COLO668 (cell line): ENCODE results near the gene EDEM1.
"Not testable (repeated sequence)": the region's sequence is repeated elsewhere in the genome, so short reads cannot be mapped to it uniquely, and the experiment has no call there.

Experiments used
- DNase-seq: peaks from one replicate; lab custom pipeline; 2025; ENCODE audit not compliant: unreplicated experiment; lab: John Stamatoyannopoulos, UW

EDEM1 gene

GRCh38 chr3:5187156-5187919, at the start of gene EDEM1:
Gene EDEM1 (plus strand): TSS chr3:5187707. CDS start chr3:5187806, 99 bp downstream.
- peak; percentile 88 for DNase-seq

DNA sequence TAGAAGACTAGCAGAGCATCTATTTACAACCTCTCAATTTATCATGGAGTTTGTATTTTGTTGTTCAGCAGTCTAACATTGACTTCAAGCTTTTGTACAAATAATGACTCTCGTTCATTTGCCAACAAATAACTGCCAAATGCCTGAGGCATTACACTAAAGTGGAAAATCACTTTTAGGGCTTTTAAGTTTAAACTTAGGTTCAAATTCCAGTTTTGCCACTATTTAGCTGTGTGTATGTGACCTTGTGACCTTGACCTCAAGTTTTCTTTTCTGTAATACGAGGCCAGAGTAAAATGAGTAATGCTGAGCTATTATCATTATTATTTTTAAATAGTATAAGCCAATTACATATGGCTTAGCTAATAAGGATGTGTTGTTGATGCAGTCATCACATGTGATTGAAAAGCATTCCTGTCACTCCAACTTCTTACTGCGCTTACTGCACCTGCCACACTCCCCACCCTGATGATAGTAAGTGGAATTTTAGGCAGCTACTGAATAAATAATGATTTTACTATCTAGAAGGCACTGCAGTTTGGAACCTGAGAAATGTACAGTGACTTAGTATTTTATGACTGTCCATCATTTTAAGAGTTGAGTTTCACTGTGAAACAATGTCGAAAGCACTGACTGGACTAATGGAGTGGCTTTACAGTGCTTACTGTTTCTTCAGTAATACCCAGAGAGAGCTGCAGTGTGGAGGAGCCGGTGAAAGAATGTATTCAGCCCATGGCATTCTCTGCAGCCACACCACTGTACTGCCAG, 49.1 kb upstream of the EDEM1 start:
- no peak for DNase-seq

DNA sequence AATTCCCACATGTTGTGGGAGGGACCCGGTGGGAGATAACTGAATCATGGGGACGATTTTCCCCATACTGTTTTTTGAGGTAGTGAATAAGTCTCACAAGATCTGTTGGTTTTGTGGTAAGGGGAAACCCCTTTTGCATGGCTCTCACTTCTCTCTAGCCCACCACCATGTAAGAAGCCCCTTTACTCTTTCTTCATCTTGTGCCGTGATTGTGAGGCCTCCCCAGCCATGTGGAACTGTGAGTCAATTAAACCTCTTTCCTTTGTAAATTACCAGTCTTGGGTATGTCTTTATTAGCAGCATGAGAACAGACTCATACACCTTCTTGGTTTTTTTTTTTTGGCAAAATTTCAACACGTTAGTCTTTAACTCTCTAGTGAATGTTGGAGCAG, 47.3 kb upstream of the EDEM1 start:
- DNase-seq = no peak

GRCh38 chr3:5140839-5141238, 46.7 kb upstream of the EDEM1 start:
- no peak for DNase-seq

DNA sequence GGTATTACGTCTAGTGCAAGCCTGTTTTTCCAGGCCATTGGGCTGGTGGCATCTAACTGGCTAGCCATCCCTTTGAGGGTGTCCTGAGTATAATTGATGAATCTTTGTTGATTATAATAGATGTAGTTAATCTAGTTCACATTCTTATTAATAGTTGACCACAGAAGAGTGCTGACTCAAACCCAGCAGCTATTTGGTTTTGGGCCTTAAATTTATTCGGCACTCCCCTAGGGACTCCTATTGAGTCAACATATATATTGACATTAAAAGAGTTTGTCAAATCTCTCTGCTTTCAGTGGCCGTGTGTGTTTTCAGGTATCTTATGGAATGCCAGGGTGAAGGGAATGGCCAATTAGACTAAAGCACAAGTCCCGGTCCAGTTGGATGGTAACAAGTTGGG, 45.7 kb upstream of the EDEM1 start:
- DNase-seq = no peak

DNA sequence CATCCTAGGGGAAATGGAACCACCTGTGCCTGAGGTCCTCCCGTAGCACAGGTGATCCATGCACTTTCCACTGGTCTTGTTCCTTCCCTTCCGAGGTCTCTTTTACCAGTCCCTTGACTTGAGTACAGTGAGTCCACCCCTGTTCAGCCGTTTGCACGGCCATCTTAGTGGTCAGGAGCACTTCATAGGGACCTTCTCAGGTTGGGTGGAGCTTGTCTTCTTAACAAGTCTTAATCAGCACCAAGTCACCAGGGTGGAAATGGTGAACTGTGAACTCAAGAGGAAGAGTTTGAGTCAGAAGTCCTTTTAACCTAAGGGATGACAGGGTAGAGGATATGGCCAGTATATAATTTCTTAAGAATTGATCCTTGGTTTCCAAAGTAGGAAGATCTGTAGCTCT, 44.0 kb upstream of the EDEM1 start:
- no peak for DNase-seq

- no peak for DNase-seq
These were observed 43.1 kb upstream of the EDEM1 start for GRCh38 chr3:5144316-5144994.

GRCh38 chr3:5145120-5145519, 42.4 kb upstream of the EDEM1 start:
- no peak for DNase-seq

GRCh38 chr3:5147152-5147551, 40.4 kb upstream of the EDEM1 start:
- DNase-seq = not testable (repeated sequence)

GRCh38 chr3:5149306-5149880, 38.1 kb upstream of the EDEM1 start:
- DNase-seq = no peak

DNA sequence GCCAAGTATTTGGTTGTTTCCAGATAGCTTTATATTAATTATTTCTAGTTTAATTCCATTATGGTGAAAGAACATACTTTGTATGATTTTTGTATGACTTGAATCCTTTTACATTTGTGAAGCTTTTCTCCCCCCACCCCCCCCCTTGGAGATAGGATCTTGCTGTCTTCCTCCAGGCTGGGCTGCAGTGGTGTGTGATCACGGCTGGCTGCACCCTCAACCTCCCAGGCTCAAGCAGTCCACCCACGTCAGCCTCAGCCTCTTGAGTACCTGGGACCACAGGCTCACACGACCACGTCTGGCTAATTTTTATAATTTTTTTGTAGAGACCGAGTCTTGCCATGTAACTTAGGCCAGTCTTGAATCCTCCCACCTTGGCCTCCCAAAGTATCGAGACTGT, 35.9 kb upstream of the EDEM1 start:
- DNase-seq = no peak

DNA sequence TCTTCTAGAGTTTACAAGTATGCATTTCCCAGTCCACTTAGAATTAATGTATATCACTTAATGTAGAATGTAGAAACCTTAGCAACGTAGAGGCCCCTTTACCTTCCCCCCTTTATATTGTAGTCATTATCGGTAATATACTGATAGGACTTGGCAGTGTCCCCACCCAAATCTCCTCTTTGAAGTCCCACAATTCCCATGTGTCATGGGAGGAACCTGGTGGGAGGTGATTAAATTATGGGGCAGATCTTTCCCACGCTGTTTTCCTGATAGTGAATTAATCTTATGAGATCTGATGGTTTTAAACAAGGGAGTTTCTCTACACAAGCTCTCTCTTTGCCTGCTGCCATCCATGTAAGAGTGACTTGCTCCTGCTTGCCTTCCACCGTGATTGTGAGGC, 34.4 kb upstream of the EDEM1 start:
- no peak for DNase-seq

DNA sequence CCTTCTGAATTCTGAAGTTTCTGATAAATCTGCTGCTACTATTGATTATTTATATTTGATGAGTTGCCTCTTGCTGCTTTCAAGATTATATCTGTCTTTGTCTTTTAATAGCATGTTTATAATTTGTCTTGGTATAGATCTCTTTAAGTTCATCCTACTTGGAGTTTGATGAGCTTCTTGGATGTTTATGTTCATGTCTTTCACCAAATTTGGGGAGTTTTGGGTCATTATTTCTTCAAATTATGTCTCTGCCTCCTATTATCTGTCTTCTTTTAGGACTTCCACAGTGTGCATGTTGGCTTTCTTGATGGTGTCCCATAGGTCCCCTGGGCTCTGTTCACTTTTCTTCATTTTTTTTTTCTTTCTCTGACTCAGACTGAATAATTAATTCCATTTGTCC, 32.3 kb upstream of the EDEM1 start:
- no peak for DNase-seq

GRCh38 chr3:5160321-5160720, 27.2 kb upstream of the EDEM1 start:
- no peak for DNase-seq

DNA sequence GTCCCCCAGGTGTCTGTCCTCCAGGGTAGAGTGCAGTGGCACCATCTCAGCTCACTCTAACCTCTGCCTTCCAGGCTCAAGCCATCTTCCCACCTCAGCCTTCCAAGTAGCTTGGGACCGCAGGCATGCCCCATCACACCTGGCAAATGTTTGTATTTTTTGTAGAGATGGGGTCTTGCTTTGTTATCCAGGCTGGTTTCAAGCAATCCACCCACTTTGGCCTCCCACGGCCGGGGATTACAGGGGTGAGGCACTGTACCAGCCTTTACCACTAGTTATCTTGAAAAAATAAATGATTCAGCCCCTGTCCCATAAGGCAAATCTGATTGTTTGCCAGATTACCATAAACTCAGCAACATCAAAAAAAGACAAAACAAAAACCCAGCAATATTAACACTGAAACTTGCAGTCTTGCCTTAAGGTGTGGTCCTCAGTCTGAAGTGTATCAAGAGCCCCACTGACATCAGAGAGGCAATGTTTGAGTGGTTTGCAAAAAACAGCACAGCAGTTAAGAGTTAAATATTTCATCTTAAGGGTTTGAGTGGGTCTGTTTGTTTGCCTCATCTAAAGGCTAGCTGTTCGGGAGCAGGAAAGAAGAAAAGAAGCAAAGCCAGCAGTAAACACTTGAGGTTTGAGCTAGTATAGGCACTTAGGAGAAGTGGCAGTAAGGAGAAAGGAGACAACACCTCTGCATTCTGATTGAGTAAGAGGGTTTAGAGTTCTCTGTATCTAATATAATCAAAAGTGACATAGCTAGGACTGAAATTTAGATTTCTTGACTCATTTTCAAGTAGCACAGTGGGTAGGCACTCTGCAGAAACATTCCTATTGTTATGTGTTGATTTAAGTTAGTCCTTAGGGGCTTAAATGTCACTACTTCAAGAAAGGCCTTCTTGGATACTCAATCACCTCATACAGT, 26.3 kb upstream of the EDEM1 start:
- no peak for DNase-seq

DNA sequence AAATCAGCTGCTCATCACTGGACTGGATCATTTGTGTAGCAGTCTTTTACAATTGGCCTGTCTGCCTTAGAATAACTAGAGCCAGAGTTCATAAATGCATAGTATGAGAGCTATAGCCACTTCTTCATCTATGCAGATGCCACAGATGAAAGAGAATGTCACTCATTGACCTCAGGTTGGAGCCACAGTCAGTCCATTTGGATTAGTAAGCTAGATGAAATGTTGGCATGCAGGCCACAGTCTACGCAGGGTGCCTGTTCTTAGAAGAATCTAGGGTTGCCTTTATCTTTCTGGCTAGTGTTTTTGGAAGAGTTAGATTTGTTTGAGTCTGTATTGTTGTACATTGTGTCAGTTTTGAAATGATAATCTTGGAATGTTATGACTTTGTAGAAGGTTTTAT, 25.4 kb upstream of the EDEM1 start:
- DNase-seq = no peak

DNA sequence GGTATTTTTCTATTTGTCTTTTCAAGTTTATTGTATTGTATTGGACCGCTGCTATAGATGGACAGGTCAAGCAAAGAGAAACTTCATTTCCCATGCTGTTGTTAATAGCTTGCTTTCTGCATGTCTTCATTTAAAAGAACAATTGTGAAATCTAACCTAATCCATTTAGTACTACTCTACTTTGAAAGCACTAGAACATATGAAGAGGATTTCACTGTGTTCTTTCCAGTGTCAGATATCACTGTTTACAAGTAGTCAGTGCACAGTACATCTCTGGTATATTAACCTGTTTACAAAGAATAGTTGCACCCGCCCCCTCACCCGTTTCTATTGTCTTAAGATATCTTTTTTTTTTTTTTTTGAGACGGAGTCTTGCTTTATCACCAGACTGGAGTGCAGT, 21.8 kb upstream of the EDEM1 start:
- DNase-seq = no peak

GRCh38 chr3:5166846-5167245, 20.7 kb upstream of the EDEM1 start:
- DNase-seq = no peak

DNA sequence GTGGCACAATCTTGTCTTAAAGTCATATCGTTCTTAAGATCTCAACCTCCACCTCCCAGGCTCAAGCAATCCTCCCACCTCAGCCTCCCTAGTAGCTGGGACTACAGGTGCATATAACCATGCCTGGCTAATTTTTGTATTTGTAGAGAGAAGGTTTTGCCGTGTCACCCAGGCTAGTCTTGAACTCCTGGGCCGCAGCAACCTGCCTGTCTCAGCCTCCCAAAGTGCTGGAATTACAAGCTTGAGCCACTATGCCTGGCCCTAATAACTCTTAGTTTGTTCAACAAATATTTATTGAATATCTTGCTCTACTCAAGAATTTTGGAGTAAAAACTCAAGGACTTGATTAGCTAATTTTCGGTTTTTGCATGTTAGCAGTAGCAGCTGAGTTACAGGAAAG, 19.4 kb upstream of the EDEM1 start:
- DNase-seq = no peak

DNA sequence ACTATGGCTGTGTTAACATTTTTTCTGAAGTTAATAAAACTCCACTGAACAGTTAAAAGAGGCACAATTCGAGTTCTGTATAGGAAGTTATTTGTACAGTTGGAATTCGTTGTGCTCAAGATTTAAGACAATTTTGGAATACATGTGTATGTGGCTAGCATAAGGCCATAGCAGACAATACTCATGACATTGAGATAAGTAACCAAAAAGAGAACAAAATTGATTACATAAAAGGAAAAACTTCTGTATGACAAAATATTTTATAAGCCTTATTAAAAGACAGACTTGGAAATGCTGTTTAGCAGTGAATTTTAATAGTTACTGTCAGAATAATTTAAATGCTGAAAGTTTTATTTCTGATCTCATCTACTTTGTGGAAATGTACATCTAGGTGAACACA, 17.7 kb upstream of the EDEM1 start:
- no peak for DNase-seq

GRCh38 chr3:5170975-5171374, 16.5 kb upstream of the EDEM1 start:
- no peak for DNase-seq
